GM12878 (cell line): ENCODE results near the gene MAPKBP1. TPM values are rescaled to one million over a fixed set of nuclear protein-coding genes. Genes with fewer than 3 reads are reported as not detected.

Experiments
- ATAC-seq: fragments of 200-7000 bp; cut with Tn5 transposase; 3 replicates; pipeline ENCODE4 v1.9.1; 2020; ENCODE audit warnings: mild to moderate bottlenecking, moderate library complexity
- BruUV-seq: library from RNA; stranded (reverse); fragments of 400-500 nt; replicated peaks from 2 replicates; lab custom pipeline; 2021; lab: Mats Ljungman, UMichigan
- CTCF ChIA-PET: fragments of 300-600 bp; sonication (Branson Sonifier 250); formaldehyde crosslinking; extraction: SDS; loops from one replicate; lab custom pipeline; 2021; ENCODE audit warnings: inconsistent platforms; lab: Yijun Ruan, JAX
- POLR2A ChIA-PET: fragments of 350-600 bp; formaldehyde crosslinking; extraction: SDS; loops from one replicate; lab custom pipeline; 2021; ENCODE audit warnings: inconsistent platforms; lab: Charles Lee
- RAD21 ChIA-PET: fragments of 300-600 bp; sonication (Branson Sonifier 250); formaldehyde crosslinking; loops from one replicate; lab custom pipeline; 2023; ENCODE audit warnings: antibody characterized with exemption; ENCODE audit not compliant: unreplicated experiment; lab: Charles Lee
- SMC1A ChIA-PET: fragments of 300-600 bp; sonication (Branson Sonifier 250); formaldehyde crosslinking; loops from one replicate; lab custom pipeline; 2023; ENCODE audit not compliant: unreplicated experiment, uncharacterized antibody; lab: Charles Lee
- DNase-seq: peaks from one replicate; pipeline ENCODE4 v3.0.0-alpha.2; 2011; ENCODE audit warnings: low read depth, low spot score
- FAIRE-seq: peaks from 3 replicates; lab custom pipeline; 2011; peaks lifted over from hg19 to GRCh38; lab: Jason Lieb, UNC
- H2AFZ ChIP-seq: 2 replicates; pipeline ENCODE4 v1.6.0; 2011; ENCODE audit warnings: low read depth, low read length, control low read depth; ENCODE audit not compliant: control insufficient read depth
- H3K27ac ChIP-seq: 2 replicates; pipeline ENCODE4 v1.5.1; 2011; ENCODE audit warnings: control low read depth; ENCODE audit not compliant: control insufficient read depth, insufficient read depth
- H3K27me3 ChIP-seq, 2 experiments: replicated peaks in 1 of 2; 2 replicates each; pipeline versions ENCODE4 v1.6.0 to v1.6.1; 2011; ENCODE audit warnings: low read length in 1 of 2; ENCODE audit not compliant: control insufficient read depth in 2 of 2, insufficient read depth in 2 of 2
- H3K36me3 ChIP-seq, 2 experiments: 2 replicates each; pipeline ENCODE4 v1.5.1; 2011; ENCODE audit warnings: low read length in 1 of 2; ENCODE audit not compliant: control insufficient read depth in 2 of 2, insufficient read depth in 2 of 2
- H3K4me1 ChIP-seq: 2 replicates; pipeline ENCODE4 v1.6.1; 2011; ENCODE audit warnings: mild to moderate bottlenecking, low read length, moderate library complexity, mixed read lengths; ENCODE audit not compliant: control insufficient read depth, insufficient read depth
- H3K4me2 ChIP-seq: 2 replicates; pipeline ENCODE4 v1.6.0; 2011; ENCODE audit warnings: control low read depth; ENCODE audit not compliant: control insufficient read depth, insufficient read depth
- H3K4me3 ChIP-seq: fragments of 200-600 bp; sonication (generic); 2 replicates; pipeline ENCODE4 v1.5.1; 2016
- H3K79me2 ChIP-seq: 2 replicates; pipeline ENCODE4 v1.6.0; 2011; ENCODE audit warnings: low read length; ENCODE audit not compliant: control insufficient read depth, insufficient read depth
- H3K9ac ChIP-seq: 2 replicates; pipeline ENCODE4 v1.8.0; 2011; ENCODE audit warnings: low read length, control low read depth, mixed read lengths; ENCODE audit not compliant: control insufficient read depth, insufficient read depth
- H3K9me3 ChIP-seq: replicated peaks from 3 replicates; pipeline ENCODE4 v1.5.1; 2011; ENCODE audit warnings: mild to moderate bottlenecking, low read length; ENCODE audit not compliant: control insufficient read depth, insufficient read depth
- H4K20me1 ChIP-seq: 2 replicates; pipeline ENCODE4 v1.6.0; 2011; ENCODE audit not compliant: control insufficient read depth, insufficient read depth
- CHD1 ChIP-seq: IDR thresholded peaks from 2 replicates; pipeline ENCODE4 v1.6.1; 2012; ENCODE audit warnings: low read depth, low read length, improper control_type of control experiment
- NR2C2 ChIP-seq: IDR thresholded peaks from 2 replicates; pipeline ENCODE4 v1.6.1; 2011; ENCODE audit warnings: borderline replicate concordance, low read depth; ENCODE audit not compliant: control insufficient read depth, insufficient read length
- NR2F1 ChIP-seq: fragments of 450-650 bp; conservative IDR thresholded peaks from 2 replicates; pipeline ENCODE4 v1.6.1; 2017; ENCODE audit warnings: mild to moderate bottlenecking
- NRF1 ChIP-seq: conservative IDR thresholded peaks from 2 replicates; pipeline ENCODE4 v1.6.1; 2011; ENCODE audit warnings: mild to moderate bottlenecking, low read depth, low read length, improper control_type of control experiment
- WGBS: methylation state at CpG from one replicate; pipeline ENCODE4 v1.1.6; 2016; ENCODE audit warnings: low lambda C conversion rate; ENCODE audit not compliant: insufficient replicate concordance, insufficient coverage; ENCODE audit errors: missing lambda C conversion rate; 5-methylcytosine and 5-hydroxymethylcytosine counted together
- in situ Hi-C: fragments of 300-500 bp; cut with MboI; formaldehyde crosslinking; loops from 9 replicates; pipeline ENCODE4 v1.14.3; 2018; ENCODE audit warnings: mixed read lengths
- intact Hi-C: fragments of 100-400 bp; cut with micrococcal nuclease; formaldehyde crosslinking; loops from one replicate; pipeline ENCODE4 v1.14.2; 2022; ENCODE audit not compliant: unreplicated experiment
- polyA plus RNA-seq, 11 experiments: library from polyadenylated mRNA; depleted of rRNA in 4 of 11; unstranded in 6 of 11; stranded (reverse) in 5 of 11; fragments of >200 nt; fragmentation: Nextera tagmentation in 4 of 11; fragmentation: Illumina TruSeq in 1 of 11; extraction: Ambion mirVana in 4 of 11; extraction: Trizol in 1 of 11; gene quantifications; 1 replicate in 1 of 11; 2 replicates in 10 of 11; pipeline versions ENCODE4 v1.2.1 to v1.2.3, GENCODE V29; 2011 to 2016; ENCODE audit warnings: inconsistent platforms in 2 of 11, missing spikeins in 2 of 11, low read depth in 1 of 11
- total RNA-seq, 4 experiments: library from RNA; depleted of rRNA in 3 of 4; stranded (reverse); fragments of >200 nt in 3 of 4; fragmentation: Illumina TruSeq in 1 of 4; extraction: Trizol in 1 of 4; gene quantifications; 2 replicates each; pipeline versions ENCODE4 v1.2.1 to v1.2.3, GENCODE V29; 2013 to 2021
- TF ChIP-seq, protein P1 (sequence below): fragments of 450-650 bp; formaldehyde crosslinking; IDR thresholded peaks from 2 replicates; pipeline ENCODE4 v1.5.0; 2022; ENCODE audit warnings: mild to moderate bottlenecking, missing genetic modification characterization
- TF ChIP-seq, protein P2 (sequence below): fragments of 450-650 bp; IDR thresholded peaks from 2 replicates; pipeline ENCODE4 v1.6.1; 2016; ENCODE audit warnings: mild to moderate bottlenecking, moderate library complexity, borderline replicate concordance
- TF ChIP-seq, protein P3 (sequence below): fragments of 450-650 bp; IDR thresholded peaks from 2 replicates; pipeline ENCODE4 v1.6.1; 2017; ENCODE audit warnings: low read depth, mild to moderate bottlenecking, moderate library complexity
- TF ChIP-seq, protein P4 (sequence below): fragments of 150-350 bp; IDR thresholded peaks from 2 replicates; pipeline ENCODE4 v1.6.1; 2016; ENCODE audit warnings: low read depth, low read length

MAPKBP1 gene
- total and polyA plus RNA-seq, 10 of the 15 experiments (the other 5 are each of a cell fraction or from before 2014, with no cell fraction given) = 0.44 to 19.0 (median 7.3) TPM

DNA sequence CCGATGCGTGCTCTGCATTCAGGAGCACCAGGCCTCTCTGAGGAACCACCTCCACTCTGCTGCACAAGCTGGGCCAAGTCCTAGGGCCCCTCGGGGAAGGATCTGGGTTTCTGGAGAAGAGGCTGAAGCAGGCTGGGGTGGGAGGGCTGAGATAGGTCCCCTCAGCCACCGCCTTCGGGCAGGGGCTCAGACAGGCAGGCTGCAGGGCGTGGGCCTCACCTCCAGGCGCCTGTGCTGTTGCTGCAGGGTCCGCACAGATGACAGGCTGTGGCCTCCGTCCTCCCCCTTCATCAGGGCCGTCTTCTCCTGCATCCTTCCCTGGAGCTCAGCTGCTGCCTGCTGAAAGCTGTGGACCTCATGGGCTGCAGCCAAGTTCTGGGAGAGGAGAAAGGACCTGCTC, 79.5 kb downstream of the MAPKBP1 start:
- ATAC-seq = no peak
- Histone ChIP-seq H2AFZ (no peak overlapping the region), H4K20me1 (no peaks in the 10 kb centered on the region; the same call in 1 of the 2 replicates), H3K27me3 (no peaks in the 10 kb centered on the region; a peak in 1 of 4 replicates), H3K36me3 (no peaks in the 10 kb centered on the region), H3K9ac (no peak overlapping the region), H3K27ac (no peak overlapping the region), H3K4me2 (no peak overlapping the region), H3K79me2 (no peaks in the 10 kb centered on the region), H3K4me1 (no peaks in the 10 kb centered on the region), H3K4me3 (no peak overlapping the region), H3K9me3 (no peaks in the 10 kb centered on the region)
- SMC1A ChIA-PET = no interaction called here
- DNase-seq = no peak
- RAD21 ChIA-PET = no interaction called here
- in situ Hi-C loops (no loop called here), intact Hi-C loops (no loop called here)
- no TSS peak for BruUV-seq
- CTCF ChIA-PET = no interaction called here
- no peak for FAIRE-seq
- WGBS = 43% methylated on average over 10 of the region's 10 CpGs
- POLR2A ChIA-PET = interaction anchor here (0.6 kb wide), 1 partner anchor 73 kb away, joined by 3 read pairs; no protein-coding TSS in a partner anchor
- TF ChIP-seq, protein P1, sequence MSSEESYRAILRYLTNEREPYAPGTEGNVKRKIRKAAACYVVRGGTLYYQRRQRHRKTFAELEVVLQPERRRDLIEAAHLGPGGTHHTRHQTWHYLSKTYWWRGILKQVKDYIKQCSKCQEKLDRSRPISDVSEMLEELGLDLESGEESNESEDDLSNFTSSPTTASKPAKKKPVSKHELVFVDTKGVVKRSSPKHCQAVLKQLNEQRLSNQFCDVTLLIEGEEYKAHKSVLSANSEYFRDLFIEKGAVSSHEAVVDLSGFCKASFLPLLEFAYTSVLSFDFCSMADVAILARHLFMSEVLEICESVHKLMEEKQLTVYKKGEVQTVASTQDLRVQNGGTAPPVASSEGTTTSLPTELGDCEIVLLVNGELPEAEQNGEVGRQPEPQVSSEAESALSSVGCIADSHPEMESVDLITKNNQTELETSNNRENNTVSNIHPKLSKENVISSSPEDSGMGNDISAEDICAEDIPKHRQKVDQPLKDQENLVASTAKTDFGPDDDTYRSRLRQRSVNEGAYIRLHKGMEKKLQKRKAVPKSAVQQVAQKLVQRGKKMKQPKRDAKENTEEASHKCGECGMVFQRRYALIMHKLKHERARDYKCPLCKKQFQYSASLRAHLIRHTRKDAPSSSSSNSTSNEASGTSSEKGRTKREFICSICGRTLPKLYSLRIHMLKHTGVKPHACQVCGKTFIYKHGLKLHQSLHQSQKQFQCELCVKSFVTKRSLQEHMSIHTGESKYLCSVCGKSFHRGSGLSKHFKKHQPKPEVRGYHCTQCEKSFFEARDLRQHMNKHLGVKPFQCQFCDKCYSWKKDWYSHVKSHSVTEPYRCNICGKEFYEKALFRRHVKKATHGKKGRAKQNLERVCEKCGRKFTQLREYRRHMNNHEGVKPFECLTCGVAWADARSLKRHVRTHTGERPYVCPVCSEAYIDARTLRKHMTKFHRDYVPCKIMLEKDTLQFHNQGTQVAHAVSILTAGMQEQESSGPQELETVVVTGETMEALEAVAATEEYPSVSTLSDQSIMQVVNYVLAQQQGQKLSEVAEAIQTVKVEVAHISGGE = no peak
- TF ChIP-seq NR2C2 (no peak), CHD1 (no peak), NR2F1 (no peak), NRF1 (no peak)
- TF ChIP-seq, protein P2, sequence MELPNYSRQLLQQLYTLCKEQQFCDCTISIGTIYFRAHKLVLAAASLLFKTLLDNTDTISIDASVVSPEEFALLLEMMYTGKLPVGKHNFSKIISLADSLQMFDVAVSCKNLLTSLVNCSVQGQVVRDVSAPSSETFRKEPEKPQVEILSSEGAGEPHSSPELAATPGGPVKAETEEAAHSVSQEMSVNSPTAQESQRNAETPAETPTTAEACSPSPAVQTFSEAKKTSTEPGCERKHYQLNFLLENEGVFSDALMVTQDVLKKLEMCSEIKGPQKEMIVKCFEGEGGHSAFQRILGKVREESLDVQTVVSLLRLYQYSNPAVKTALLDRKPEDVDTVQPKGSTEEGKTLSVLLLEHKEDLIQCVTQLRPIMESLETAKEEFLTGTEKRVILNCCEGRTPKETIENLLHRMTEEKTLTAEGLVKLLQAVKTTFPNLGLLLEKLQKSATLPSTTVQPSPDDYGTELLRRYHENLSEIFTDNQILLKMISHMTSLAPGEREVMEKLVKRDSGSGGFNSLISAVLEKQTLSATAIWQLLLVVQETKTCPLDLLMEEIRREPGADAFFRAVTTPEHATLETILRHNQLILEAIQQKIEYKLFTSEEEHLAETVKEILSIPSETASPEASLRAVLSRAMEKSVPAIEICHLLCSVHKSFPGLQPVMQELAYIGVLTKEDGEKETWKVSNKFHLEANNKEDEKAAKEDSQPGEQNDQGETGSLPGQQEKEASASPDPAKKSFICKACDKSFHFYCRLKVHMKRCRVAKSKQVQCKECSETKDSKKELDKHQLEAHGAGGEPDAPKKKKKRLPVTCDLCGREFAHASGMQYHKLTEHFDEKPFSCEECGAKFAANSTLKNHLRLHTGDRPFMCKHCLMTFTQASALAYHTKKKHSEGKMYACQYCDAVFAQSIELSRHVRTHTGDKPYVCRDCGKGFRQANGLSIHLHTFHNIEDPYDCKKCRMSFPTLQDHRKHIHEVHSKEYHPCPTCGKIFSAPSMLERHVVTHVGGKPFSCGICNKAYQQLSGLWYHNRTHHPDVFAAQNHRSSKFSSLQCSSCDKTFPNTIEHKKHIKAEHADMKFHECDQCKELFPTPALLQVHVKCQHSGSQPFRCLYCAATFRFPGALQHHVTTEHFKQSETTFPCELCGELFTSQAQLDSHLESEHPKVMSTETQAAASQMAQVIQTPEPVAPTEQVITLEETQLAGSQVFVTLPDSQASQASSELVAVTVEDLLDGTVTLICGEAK = no peak
- TF ChIP-seq, protein P3, sequence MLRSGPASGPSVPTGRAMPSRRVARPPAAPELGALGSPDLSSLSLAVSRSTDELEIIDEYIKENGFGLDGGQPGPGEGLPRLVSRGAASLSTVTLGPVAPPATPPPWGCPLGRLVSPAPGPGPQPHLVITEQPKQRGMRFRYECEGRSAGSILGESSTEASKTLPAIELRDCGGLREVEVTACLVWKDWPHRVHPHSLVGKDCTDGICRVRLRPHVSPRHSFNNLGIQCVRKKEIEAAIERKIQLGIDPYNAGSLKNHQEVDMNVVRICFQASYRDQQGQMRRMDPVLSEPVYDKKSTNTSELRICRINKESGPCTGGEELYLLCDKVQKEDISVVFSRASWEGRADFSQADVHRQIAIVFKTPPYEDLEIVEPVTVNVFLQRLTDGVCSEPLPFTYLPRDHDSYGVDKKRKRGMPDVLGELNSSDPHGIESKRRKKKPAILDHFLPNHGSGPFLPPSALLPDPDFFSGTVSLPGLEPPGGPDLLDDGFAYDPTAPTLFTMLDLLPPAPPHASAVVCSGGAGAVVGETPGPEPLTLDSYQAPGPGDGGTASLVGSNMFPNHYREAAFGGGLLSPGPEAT = no peak
- TF ChIP-seq, protein P4, sequence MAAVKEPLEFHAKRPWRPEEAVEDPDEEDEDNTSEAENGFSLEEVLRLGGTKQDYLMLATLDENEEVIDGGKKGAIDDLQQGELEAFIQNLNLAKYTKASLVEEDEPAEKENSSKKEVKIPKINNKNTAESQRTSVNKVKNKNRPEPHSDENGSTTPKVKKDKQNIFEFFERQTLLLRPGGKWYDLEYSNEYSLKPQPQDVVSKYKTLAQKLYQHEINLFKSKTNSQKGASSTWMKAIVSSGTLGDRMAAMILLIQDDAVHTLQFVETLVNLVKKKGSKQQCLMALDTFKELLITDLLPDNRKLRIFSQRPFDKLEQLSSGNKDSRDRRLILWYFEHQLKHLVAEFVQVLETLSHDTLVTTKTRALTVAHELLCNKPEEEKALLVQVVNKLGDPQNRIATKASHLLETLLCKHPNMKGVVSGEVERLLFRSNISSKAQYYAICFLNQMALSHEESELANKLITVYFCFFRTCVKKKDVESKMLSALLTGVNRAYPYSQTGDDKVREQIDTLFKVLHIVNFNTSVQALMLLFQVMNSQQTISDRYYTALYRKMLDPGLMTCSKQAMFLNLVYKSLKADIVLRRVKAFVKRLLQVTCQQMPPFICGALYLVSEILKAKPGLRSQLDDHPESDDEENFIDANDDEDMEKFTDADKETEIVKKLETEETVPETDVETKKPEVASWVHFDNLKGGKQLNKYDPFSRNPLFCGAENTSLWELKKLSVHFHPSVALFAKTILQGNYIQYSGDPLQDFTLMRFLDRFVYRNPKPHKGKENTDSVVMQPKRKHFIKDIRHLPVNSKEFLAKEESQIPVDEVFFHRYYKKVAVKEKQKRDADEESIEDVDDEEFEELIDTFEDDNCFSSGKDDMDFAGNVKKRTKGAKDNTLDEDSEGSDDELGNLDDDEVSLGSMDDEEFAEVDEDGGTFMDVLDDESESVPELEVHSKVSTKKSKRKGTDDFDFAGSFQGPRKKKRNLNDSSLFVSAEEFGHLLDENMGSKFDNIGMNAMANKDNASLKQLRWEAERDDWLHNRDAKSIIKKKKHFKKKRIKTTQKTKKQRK = no peak
